Heart left ventricle (tissue), 13 donors: ENCODE measurements around the gene COX10.

ENCODE experiments used
- POLR2A ChIP-seq, 2 donors: fragments of 450-650 bp; IDR thresholded peaks; one replicate each; pipeline ENCODE4 v1.6.1; 2017; ENCODE audit warnings: antibody characterized with exemption in 2 of 2, mild to moderate bottlenecking in 2 of 2, moderate library complexity in 2 of 2
- TF ChIP-seq, protein P1 (sequence below), 12 donors: fragments of 200-600 bp; sonication (generic) in 4 of 12; IDR thresholded peaks; one replicate each; pipeline versions ENCODE4 v1.5.0 to v1.8.0; 2018 to 2022; ENCODE audit warnings: antibody characterized with exemption in 12 of 12, mild to moderate bottlenecking in 5 of 12
- donor health status: ischemic (EF 13 %, LVEDD 7.1; RV severe dilation, severe dysfunction).
- donor health status: DM: no; HTN: yes; CAD: no.
- donor health status: DM: no; HTN: no; CAD: no.
- donor health status: ischemic (EF 25% LVEDD 6.9; RV normal size, moderate dysfunction).
- donor health status: ischemic (EF 25% LVEDD 5.7; RV mildly dilated, moderate dysfunction).
- donor health status: ischemic (EF 35%, LVEDD 5.7; RV mildly dilated, moderate dysfunction).
- donor health status: nonischemic (EF 11% LVEDD 7.7; RV severe dilation, severe dysfunction).
- donor health status: DM: yes; HTN: yes; CAD: no.
- donor health status: PGD.
- donor health status: ischemic (EF 29% LVEDD 5.4; RV normal size, mild dysfunction).
- donor health status: nonischemic (EF 23%, LVEDD 6.1; RV moderate dilation, normal function).

DNA sequence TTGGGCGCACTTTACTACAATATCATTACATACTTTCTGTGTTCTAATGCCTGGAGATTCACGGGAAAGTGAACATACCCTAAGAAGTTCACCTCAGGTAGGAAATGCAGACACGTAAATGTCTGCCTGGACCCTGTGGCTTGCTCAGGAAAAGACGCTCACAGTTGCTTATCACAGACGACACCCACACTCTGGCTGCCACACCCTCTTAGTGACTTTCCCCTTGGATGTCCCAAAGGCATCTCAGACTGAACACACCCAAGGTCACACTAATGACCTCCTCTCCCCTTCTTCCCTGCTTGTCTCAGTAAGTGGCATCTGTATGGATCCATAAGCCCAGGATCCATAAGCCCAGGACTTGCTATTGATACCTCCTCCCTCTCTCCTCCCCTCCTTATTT lies 134.8 kb downstream of the COX10 start:
- TF ChIP-seq, protein P1, sequence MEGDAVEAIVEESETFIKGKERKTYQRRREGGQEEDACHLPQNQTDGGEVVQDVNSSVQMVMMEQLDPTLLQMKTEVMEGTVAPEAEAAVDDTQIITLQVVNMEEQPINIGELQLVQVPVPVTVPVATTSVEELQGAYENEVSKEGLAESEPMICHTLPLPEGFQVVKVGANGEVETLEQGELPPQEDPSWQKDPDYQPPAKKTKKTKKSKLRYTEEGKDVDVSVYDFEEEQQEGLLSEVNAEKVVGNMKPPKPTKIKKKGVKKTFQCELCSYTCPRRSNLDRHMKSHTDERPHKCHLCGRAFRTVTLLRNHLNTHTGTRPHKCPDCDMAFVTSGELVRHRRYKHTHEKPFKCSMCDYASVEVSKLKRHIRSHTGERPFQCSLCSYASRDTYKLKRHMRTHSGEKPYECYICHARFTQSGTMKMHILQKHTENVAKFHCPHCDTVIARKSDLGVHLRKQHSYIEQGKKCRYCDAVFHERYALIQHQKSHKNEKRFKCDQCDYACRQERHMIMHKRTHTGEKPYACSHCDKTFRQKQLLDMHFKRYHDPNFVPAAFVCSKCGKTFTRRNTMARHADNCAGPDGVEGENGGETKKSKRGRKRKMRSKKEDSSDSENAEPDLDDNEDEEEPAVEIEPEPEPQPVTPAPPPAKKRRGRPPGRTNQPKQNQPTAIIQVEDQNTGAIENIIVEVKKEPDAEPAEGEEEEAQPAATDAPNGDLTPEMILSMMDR (IDR thresholded peaks at IDR 0.05), result no peak
- TF ChIP-seq POLR2A (IDR thresholded peaks at IDR 0.05), result no peak
